HCT116 (cell line): ENCODE measurements around the gene KHDC1L. TPM values are rescaled to one million over a fixed set of nuclear protein-coding genes. Genes with fewer than 3 reads are reported as not detected.

Experiments
- ATAC-seq: fragments of 200-7000 bp; cut with Tn5 transposase; 2 replicates; pipeline ENCODE4 v1.9.1; 2020; ENCODE audit warnings: mild to moderate bottlenecking, moderate library complexity
- BruUV-seq: library from RNA; stranded (reverse); fragments of 400-500 nt; replicated peaks from 2 replicates; lab custom pipeline; 2021; lab: Mats Ljungman, UMichigan
- CTCF ChIA-PET: fragments of 300-600 bp; sonication (Branson Sonifier 250); formaldehyde crosslinking; loops from one replicate; lab custom pipeline; 2021; ENCODE audit warnings: antibody characterized with exemption; lab: Charles Lee
- POLR2A ChIA-PET: fragments of 300-600, 350-600 bp; sonication (Branson Sonifier 250); formaldehyde crosslinking; loops from one replicate; lab custom pipeline; 2021; ENCODE audit warnings: antibody characterized with exemption; lab: Charles Lee
- RAD21 ChIA-PET, 2 experiments: fragments of 300-600 bp; sonication (Branson Sonifier 250); formaldehyde crosslinking; loops; one replicate each; lab custom pipeline; 2023; ENCODE audit warnings: low total read pairs in 2 of 2; ENCODE audit not compliant: uncharacterized antibody in 2 of 2, unreplicated experiment in 2 of 2, low non-redundant PET in 1 of 2; lab: Charles Lee
- DNase-seq: peaks from one replicate; pipeline ENCODE4 v3.0.0-alpha.2; 2010; ENCODE audit warnings: low read depth, low spot score
- H2AFZ ChIP-seq: fragments of 200-600 bp; shearing (Covaris generic), sonication (generic); 2 replicates; pipeline ENCODE4 v1.6.1; 2017; ENCODE audit warnings: low read depth, mixed run types, mixed read lengths, antibody characterized with exemption, low read length; ENCODE audit not compliant: poor library complexity, severe bottlenecking
- H3K27ac ChIP-seq: 2 replicates; pipeline ENCODE4 v1.5.1; 2012; ENCODE audit warnings: low read depth, low read length
- H3K27me3 ChIP-seq: fragments of 200-600 bp; sonication (generic); 2 replicates; pipeline ENCODE4 v1.6.1; 2016; ENCODE audit warnings: mixed run types, low read length, mixed read lengths; ENCODE audit not compliant: insufficient read depth
- H3K36me3 ChIP-seq, 2 experiments: fragments of 200-500 bp in 1 of 2; fragments of 200-600 bp in 1 of 2; sonication (Bioruptor generic) in 1 of 2; sonication (generic) in 1 of 2; 2 replicates each; pipeline versions ENCODE4 v1.5.1 to v1.6.1; 2014 to 2016; ENCODE audit warnings: low read length in 2 of 2, inconsistent platforms in 1 of 2, mixed read lengths in 1 of 2, mixed run types in 1 of 2; ENCODE audit not compliant: insufficient read depth in 2 of 2, control insufficient read depth in 1 of 2
- H3K4me1 ChIP-seq, 2 experiments: fragments of 200-600 bp in 1 of 2; sonication (generic) in 1 of 2; 2 replicates each; pipeline versions ENCODE4 v1.5.1 to v1.6.1; 2012 to 2017; ENCODE audit warnings: low read length in 2 of 2, inconsistent platforms in 1 of 2, mild to moderate bottlenecking in 1 of 2, mixed read lengths in 1 of 2, mixed run types in 1 of 2, moderate library complexity in 1 of 2; ENCODE audit not compliant: insufficient read depth in 2 of 2, control insufficient read depth in 1 of 2
- H3K4me2 ChIP-seq: fragments of 200-600 bp; sonication (generic); 2 replicates; pipeline ENCODE4 v1.6.1; 2017; ENCODE audit warnings: mixed run types, low read length, mixed read lengths
- H3K4me3 ChIP-seq, 2 experiments: fragments of 200-600 bp in 1 of 2; sonication (generic) in 1 of 2; replicated peaks in 1 of 2; 2 replicates each; pipeline ENCODE4 v1.5.1; 2011 to 2016; ENCODE audit warnings: low read length in 2 of 2, control low read depth in 1 of 2, low read depth in 1 of 2, mild to moderate bottlenecking in 1 of 2, mixed read lengths in 1 of 2, mixed run types in 1 of 2
- H3K79me2 ChIP-seq: fragments of 200-600 bp; sonication (generic); 2 replicates; pipeline ENCODE4 v1.6.1; 2017; ENCODE audit warnings: mild to moderate bottlenecking, mixed run types, low read length, moderate library complexity, mixed read lengths; ENCODE audit not compliant: insufficient read depth
- H3K9ac ChIP-seq: fragments of 200-600 bp; sonication (generic); 2 replicates; pipeline ENCODE4 v1.6.1; 2016; ENCODE audit warnings: low read length, mixed read lengths
- H3K9me2 ChIP-seq: fragments of 200-600 bp; sonication (generic), shearing (Covaris generic); 2 replicates; pipeline ENCODE4 v1.6.1; 2017; ENCODE audit warnings: mixed run types, mild to moderate bottlenecking, moderate library complexity; ENCODE audit not compliant: insufficient read depth
- H3K9me3 ChIP-seq, 2 experiments: fragments of 200-500 bp in 1 of 2; fragments of 200-600 bp in 1 of 2; sonication (Bioruptor generic) in 1 of 2; sonication (generic) in 1 of 2; 2 replicates each; pipeline ENCODE4 v1.6.1; 2014 to 2017; ENCODE audit warnings: low read length in 2 of 2, mixed read lengths in 2 of 2, inconsistent platforms in 1 of 2, low read depth in 1 of 2, mild to moderate bottlenecking in 1 of 2, mixed run types in 1 of 2, moderate library complexity in 1 of 2; ENCODE audit not compliant: control insufficient read depth in 1 of 2, insufficient read depth in 1 of 2
- H4K20me1 ChIP-seq: fragments of 200-600 bp; sonication (generic), shearing (Covaris generic); 2 replicates; pipeline ENCODE4 v1.6.1; 2017; ENCODE audit warnings: mixed run types, mild to moderate bottlenecking, moderate library complexity; ENCODE audit not compliant: insufficient read depth
- CBX3 ChIP-seq: IDR thresholded peaks from 2 replicates; pipeline ENCODE4 v1.6.1; 2012; ENCODE audit warnings: low read depth
- CEBPB ChIP-seq: IDR thresholded peaks from 2 replicates; pipeline ENCODE4 v1.6.1; 2012; ENCODE audit warnings: low read depth
- EZH2 ChIP-seq: fragments of 200-600 bp; sonication (generic); IDR thresholded peaks from 2 replicates; pipeline ENCODE4 v1.6.1; 2017; ENCODE audit warnings: antibody characterized with exemption, mixed run types
- JUND ChIP-seq: IDR thresholded peaks from 2 replicates; pipeline ENCODE4 v1.6.1; 2012
- RAD21 ChIP-seq: IDR thresholded peaks from 2 replicates; pipeline ENCODE4 v1.6.1; 2012; ENCODE audit warnings: low read depth, mild to moderate bottlenecking
- SIN3A ChIP-seq: IDR thresholded peaks from 2 replicates; pipeline ENCODE4 v1.6.1; 2012; ENCODE audit warnings: low read depth
- ZFX ChIP-seq: fragments of 450-650 bp; IDR thresholded peaks from 2 replicates; pipeline ENCODE4 v1.6.1; 2017
- ZNF274 ChIP-seq: fragments of 200-500 bp; sonication (Bioruptor generic); IDR thresholded peaks from 2 replicates; pipeline ENCODE4 v1.6.1; 2014; ENCODE audit warnings: mild to moderate bottlenecking, low read depth, low read length, inconsistent platforms
- intact Hi-C: fragments of 100-400 bp; cut with micrococcal nuclease; formaldehyde crosslinking; loops from 2 replicates; pipeline ENCODE4 v1.10.0; 2022
- total RNA-seq: library from RNA; stranded (reverse); gene quantifications from one replicate; pipeline ENCODE4 v1.2.1, GENCODE V29; 2021; ENCODE audit not compliant: unreplicated experiment
- TF ChIP-seq, protein P1 (sequence below): IDR thresholded peaks from 2 replicates; pipeline ENCODE4 v1.6.1; 2012; ENCODE audit warnings: low read depth
- TF ChIP-seq, protein P2 (sequence below): IDR thresholded peaks from 2 replicates; pipeline ENCODE4 v1.6.1; 2012
- TF ChIP-seq, protein P3 (sequence below): IDR thresholded peaks from 2 replicates; pipeline ENCODE4 v1.6.1; 2011; ENCODE audit warnings: mild to moderate bottlenecking, low read length, moderate library complexity; ENCODE audit not compliant: insufficient replicate concordance; ENCODE audit errors: extremely low read depth

The KHDC1L gene
- total RNA-seq, 1 experiment from 2014 or later = 5.4 TPM

DNA sequence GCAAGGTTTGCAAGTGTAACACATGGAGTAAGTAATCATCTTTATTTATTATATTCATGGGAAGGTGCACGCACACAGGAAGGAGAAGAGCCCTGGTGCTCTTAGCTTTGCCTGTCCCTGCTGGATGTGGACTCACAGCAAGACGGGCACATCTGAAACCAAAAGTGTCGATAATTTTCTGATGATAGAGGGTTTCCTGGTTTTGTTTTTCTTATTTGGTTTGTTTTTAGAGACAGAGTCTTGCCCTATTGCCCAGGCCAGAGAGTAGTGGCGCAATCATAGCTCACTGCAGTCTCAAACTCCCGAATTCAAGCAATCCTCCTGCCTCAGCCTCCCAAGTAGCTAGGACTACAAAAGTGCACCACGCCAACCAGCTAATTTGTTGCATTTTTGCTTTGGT lies 7.8 kb upstream of the KHDC1L start:
- H3K4me2 ChIP-seq = no peak overlapping the region
- CTCF ChIA-PET = no interaction called here
- intact Hi-C loops = no loop called here
- no peaks in the 10 kb centered on the region for H3K36me3 ChIP-seq
- no TSS peak for BruUV-seq
- TF ChIP-seq RAD21 = no peak
- TF ChIP-seq, protein P1, sequence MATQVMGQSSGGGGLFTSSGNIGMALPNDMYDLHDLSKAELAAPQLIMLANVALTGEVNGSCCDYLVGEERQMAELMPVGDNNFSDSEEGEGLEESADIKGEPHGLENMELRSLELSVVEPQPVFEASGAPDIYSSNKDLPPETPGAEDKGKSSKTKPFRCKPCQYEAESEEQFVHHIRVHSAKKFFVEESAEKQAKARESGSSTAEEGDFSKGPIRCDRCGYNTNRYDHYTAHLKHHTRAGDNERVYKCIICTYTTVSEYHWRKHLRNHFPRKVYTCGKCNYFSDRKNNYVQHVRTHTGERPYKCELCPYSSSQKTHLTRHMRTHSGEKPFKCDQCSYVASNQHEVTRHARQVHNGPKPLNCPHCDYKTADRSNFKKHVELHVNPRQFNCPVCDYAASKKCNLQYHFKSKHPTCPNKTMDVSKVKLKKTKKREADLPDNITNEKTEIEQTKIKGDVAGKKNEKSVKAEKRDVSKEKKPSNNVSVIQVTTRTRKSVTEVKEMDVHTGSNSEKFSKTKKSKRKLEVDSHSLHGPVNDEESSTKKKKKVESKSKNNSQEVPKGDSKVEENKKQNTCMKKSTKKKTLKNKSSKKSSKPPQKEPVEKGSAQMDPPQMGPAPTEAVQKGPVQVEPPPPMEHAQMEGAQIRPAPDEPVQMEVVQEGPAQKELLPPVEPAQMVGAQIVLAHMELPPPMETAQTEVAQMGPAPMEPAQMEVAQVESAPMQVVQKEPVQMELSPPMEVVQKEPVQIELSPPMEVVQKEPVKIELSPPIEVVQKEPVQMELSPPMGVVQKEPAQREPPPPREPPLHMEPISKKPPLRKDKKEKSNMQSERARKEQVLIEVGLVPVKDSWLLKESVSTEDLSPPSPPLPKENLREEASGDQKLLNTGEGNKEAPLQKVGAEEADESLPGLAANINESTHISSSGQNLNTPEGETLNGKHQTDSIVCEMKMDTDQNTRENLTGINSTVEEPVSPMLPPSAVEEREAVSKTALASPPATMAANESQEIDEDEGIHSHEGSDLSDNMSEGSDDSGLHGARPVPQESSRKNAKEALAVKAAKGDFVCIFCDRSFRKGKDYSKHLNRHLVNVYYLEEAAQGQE = no peak
- no peak for TF ChIP-seq EZH2
- no peaks in the 10 kb centered on the region for H3K4me1 ChIP-seq
- no peak for DNase-seq
- no peaks in the 10 kb centered on the region for H3K79me2 ChIP-seq
- no peak overlapping the region for H3K4me3 ChIP-seq
- no peak for ATAC-seq
- H4K20me1 ChIP-seq = no peaks in the 10 kb centered on the region
- no peak overlapping the region for H3K9ac ChIP-seq
- no peaks in the 10 kb centered on the region for H3K9me3 ChIP-seq
- no peak overlapping the region for H2AFZ ChIP-seq
- H3K27me3 ChIP-seq = no peaks in the 10 kb centered on the region
- no peaks in the 10 kb centered on the region for H3K9me2 ChIP-seq
- RAD21 ChIA-PET = no interaction called here
- POLR2A ChIA-PET = no interaction called here
- H3K27ac ChIP-seq = no peak overlapping the region

DNA sequence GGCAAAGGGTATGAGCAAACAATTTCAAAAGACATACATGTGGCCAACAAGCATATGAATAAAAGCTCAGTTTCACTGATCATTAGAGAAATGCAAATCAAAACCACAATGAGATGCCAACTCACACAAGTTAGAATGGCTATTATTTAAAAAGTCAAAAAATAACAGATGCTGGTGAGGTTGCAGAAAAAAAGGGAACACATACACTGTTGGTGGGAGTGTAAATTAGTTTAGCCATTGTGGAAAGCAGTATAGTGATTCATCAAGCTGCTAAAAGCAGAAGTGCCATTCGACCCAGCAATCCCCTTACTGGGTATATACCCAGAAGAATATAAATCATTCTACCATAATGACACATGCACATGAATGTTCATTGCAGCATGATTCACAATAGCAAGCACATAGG lies 6.7 kb upstream of the KHDC1L start:
- POLR2A ChIA-PET = no interaction called here
- Histone ChIP-seq H3K36me3 (no peaks in the 10 kb centered on the region), H3K9ac (no peak overlapping the region), H3K27me3 (no peaks in the 10 kb centered on the region), H4K20me1 (no peaks in the 10 kb centered on the region), H3K4me2 (no peak overlapping the region), H3K4me3 (no peak overlapping the region), H3K79me2 (no peaks in the 10 kb centered on the region), H3K9me2 (no peaks in the 10 kb centered on the region), H3K27ac (no peak overlapping the region), H3K4me1 (no peaks in the 10 kb centered on the region), H2AFZ (no peak overlapping the region), H3K9me3 (no peaks in the 10 kb centered on the region)
- ATAC-seq = no peak
- RAD21 ChIA-PET = no interaction called here
- CTCF ChIA-PET = no interaction called here
- DNase-seq = no peak
- no TSS peak for BruUV-seq
- intact Hi-C loops = no loop called here
- TF ChIP-seq CEBPB (no peak), CBX3 (no peak), SIN3A (no peak), ZNF274 (no peak), ZFX (no peak), JUND (no peak)
- TF ChIP-seq, protein P1 = no peak
- TF ChIP-seq, protein P2, sequence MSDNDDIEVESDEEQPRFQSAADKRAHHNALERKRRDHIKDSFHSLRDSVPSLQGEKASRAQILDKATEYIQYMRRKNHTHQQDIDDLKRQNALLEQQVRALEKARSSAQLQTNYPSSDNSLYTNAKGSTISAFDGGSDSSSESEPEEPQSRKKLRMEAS = no peak
- TF ChIP-seq, protein P3, sequence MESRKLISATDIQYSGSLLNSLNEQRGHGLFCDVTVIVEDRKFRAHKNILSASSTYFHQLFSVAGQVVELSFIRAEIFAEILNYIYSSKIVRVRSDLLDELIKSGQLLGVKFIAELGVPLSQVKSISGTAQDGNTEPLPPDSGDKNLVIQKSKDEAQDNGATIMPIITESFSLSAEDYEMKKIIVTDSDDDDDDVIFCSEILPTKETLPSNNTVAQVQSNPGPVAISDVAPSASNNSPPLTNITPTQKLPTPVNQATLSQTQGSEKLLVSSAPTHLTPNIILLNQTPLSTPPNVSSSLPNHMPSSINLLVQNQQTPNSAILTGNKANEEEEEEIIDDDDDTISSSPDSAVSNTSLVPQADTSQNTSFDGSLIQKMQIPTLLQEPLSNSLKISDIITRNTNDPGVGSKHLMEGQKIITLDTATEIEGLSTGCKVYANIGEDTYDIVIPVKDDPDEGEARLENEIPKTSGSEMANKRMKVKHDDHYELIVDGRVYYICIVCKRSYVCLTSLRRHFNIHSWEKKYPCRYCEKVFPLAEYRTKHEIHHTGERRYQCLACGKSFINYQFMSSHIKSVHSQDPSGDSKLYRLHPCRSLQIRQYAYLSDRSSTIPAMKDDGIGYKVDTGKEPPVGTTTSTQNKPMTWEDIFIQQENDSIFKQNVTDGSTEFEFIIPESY = no peak
